Prostate gland (tissue), 2 donors: ENCODE data around the gene ERRFI1. TPM values are rescaled to one million over a fixed set of nuclear protein-coding genes. Genes with fewer than 3 reads are reported as not detected.

Source experiments
- DNase-seq: peaks from one replicate; pipeline ENCODE4 v3.0.0-alpha.2; 2019; ENCODE audit warnings: low spot score
- H3K27ac ChIP-seq, 2 donors: fragments of 200-600 bp; sonication (generic); 2 replicates each; pipeline ENCODE4 v1.5.1; 2017 to 2019
- H3K27me3 ChIP-seq: fragments of 200-600 bp; sonication (generic); replicated peaks from 2 replicates; pipeline ENCODE4 v1.5.1; 2019; ENCODE audit not compliant: insufficient read depth
- H3K36me3 ChIP-seq, 2 donors: fragments of 200-600 bp; sonication (generic); 1 replicate in 1 of 2; 2 replicates in 1 of 2; pipeline versions ENCODE4 v1.5.1 to v1.8.1; 2017 to 2019
- H3K4me1 ChIP-seq: fragments of 200-600 bp; sonication (generic); replicated peaks from 2 replicates; pipeline ENCODE4 v1.5.1; 2019
- H3K4me3 ChIP-seq, 2 donors: fragments of 200-600 bp; sonication (generic); 2 replicates each; pipeline ENCODE4 v1.5.1; 2017 to 2019
- H3K9me3 ChIP-seq: fragments of 200-600 bp; sonication (generic); 2 replicates; pipeline ENCODE4 v1.5.1; 2017
- POLR2A ChIP-seq: fragments of 450-650 bp; IDR thresholded peaks from one replicate; pipeline ENCODE4 v1.6.1; 2016; ENCODE audit warnings: antibody characterized with exemption, mild to moderate bottlenecking
- POLR2AphosphoS5 ChIP-seq: sonication (generic); formaldehyde crosslinking; IDR thresholded peaks from one replicate; pipeline ENCODE4 v1.6.1; 2017; ENCODE audit warnings: antibody characterized with exemption
- WGBS: methylation state at CpG from one replicate; pipeline ENCODE4 v1.1.5; 2018; 5-methylcytosine and 5-hydroxymethylcytosine counted together
- intact Hi-C: fragments of 100-400 bp; cut with DNase I; formaldehyde crosslinking; loops from one replicate; pipeline ENCODE4 v1.14.2; 2022
- total RNA-seq, 2 donors: library from RNA; depleted of rRNA; stranded (reverse); fragments of >200 nt; gene quantifications; one replicate each; pipeline ENCODE4 v1.1.0, GENCODE V29; 2016
- TF ChIP-seq, protein P1 (sequence below), 4 experiments: fragments of 200-600 bp in 2 of 4; fragments of 450-650 bp in 2 of 4; sonication (generic) in 2 of 4; IDR thresholded peaks; 1 replicate in 3 of 4; 2 replicates in 1 of 4; pipeline ENCODE4 v1.5.1; 2016 to 2019; ENCODE audit warnings: antibody characterized with exemption in 4 of 4, mild to moderate bottlenecking in 2 of 4, moderate library complexity in 2 of 4

The ERRFI1 gene
- total RNA-seq, 2 donors from 2014 or later, result 58.1 to 60.4 TPM

- intact Hi-C loops, result loop anchor here (5.0 kb wide), 3 partner anchors 46 to 206 kb away; no protein-coding TSS in a partner anchor
- Histone ChIP-seq H3K36me3 (no peaks in the 10 kb centered on the region), H3K27me3 (no peaks in the 10 kb centered on the region), H3K9me3 (no peaks in the 10 kb centered on the region), H3K4me1 (peaks cover 5% of the 10 kb centered on the region), H3K4me3 (no peak overlapping the region), H3K27ac (no peak overlapping the region)
- TF ChIP-seq POLR2A, result no peak
- TF ChIP-seq, protein P1, sequence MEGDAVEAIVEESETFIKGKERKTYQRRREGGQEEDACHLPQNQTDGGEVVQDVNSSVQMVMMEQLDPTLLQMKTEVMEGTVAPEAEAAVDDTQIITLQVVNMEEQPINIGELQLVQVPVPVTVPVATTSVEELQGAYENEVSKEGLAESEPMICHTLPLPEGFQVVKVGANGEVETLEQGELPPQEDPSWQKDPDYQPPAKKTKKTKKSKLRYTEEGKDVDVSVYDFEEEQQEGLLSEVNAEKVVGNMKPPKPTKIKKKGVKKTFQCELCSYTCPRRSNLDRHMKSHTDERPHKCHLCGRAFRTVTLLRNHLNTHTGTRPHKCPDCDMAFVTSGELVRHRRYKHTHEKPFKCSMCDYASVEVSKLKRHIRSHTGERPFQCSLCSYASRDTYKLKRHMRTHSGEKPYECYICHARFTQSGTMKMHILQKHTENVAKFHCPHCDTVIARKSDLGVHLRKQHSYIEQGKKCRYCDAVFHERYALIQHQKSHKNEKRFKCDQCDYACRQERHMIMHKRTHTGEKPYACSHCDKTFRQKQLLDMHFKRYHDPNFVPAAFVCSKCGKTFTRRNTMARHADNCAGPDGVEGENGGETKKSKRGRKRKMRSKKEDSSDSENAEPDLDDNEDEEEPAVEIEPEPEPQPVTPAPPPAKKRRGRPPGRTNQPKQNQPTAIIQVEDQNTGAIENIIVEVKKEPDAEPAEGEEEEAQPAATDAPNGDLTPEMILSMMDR (IDR thresholded peaks at IDR 0.05), result peak; percentile 63 to 94 (median 76)
- 80% methylated on average over 9 of the region's 9 CpGs for WGBS
- DNase-seq, result no peak
These were observed 5.2 kb upstream of the ERRFI1 start for GRCh38 chr1:8031176-8031785.

- 3% methylated on average over 1 of the region's 1 CpG for WGBS
- Histone ChIP-seq H3K4me3 (no peak overlapping the region), H3K27me3 (no peaks in the 10 kb centered on the region), H3K27ac (peak overlapping the region; percentile 81 to 94), H3K36me3 (no peaks in the 10 kb centered on the region), H3K9me3 (no peaks in the 10 kb centered on the region), H3K4me1 (peaks cover 5% of the 10 kb centered on the region)
- no peak for TF ChIP-seq POLR2A
- intact Hi-C loops, result loop anchor here (5.0 kb wide), 3 partner anchors 94 to 289 kb away; partner anchors contain the start of gene SLC45A1
- no peak for DNase-seq
These were observed 2.4 kb upstream of the ERRFI1 start for GRCh38 chr1:8028571-8028910.

DNA sequence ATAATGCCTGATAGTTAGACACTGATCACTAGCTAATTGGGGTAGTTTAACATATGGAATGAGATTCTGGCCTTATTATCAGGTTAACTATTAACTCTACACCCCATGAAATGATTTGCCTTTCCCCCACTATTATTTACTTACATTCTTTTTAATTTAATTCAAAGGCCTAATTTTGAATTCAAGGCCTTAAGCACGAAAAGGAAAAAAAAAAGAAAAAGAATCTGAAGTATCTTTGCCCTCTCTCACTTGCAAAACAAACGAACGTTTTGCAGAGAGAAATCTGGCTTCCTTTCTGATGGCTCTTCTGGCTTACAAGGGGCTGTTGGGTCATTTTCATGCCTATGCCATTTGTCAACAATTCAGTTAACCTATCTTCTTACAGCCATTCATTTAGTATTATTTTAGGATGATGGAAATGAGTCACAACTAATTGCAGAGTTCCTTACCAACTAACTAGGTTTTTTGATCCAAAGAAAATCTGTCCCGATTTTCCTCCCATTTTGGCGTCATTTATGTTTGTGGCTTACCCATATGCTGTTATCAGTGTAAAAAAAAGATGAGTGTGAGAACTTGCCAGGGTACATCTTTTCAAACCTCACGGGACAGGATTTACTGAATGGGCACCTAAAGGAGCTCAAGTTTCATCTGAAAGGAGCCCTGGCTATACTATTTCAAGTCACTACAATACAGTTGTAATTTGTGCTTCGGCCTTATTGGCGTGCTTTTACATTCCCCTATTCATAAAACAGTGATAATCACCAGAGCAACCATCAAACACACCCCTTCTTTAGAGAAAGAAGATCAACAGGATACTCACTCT, 1.9 kb upstream of the ERRFI1 start:
- Histone ChIP-seq H3K27me3 (no peaks in the 10 kb centered on the region), H3K9me3 (no peaks in the 10 kb centered on the region), H3K4me3 (no peak overlapping the region), H3K27ac (peak overlapping the region; percentile 81 to 94), H3K4me1 (peaks cover 5% of the 10 kb centered on the region), H3K36me3 (no peaks in the 10 kb centered on the region)
- TF ChIP-seq POLR2AphosphoS5, result peak; percentile 48
- no peak for TF ChIP-seq POLR2A
- no peak for DNase-seq
- WGBS, result 18% methylated on average over 8 of the region's 8 CpGs
- intact Hi-C loops, result loop anchor here (5.0 kb wide), 3 partner anchors 94 to 289 kb away; partner anchors contain the start of gene SLC45A1

DNA sequence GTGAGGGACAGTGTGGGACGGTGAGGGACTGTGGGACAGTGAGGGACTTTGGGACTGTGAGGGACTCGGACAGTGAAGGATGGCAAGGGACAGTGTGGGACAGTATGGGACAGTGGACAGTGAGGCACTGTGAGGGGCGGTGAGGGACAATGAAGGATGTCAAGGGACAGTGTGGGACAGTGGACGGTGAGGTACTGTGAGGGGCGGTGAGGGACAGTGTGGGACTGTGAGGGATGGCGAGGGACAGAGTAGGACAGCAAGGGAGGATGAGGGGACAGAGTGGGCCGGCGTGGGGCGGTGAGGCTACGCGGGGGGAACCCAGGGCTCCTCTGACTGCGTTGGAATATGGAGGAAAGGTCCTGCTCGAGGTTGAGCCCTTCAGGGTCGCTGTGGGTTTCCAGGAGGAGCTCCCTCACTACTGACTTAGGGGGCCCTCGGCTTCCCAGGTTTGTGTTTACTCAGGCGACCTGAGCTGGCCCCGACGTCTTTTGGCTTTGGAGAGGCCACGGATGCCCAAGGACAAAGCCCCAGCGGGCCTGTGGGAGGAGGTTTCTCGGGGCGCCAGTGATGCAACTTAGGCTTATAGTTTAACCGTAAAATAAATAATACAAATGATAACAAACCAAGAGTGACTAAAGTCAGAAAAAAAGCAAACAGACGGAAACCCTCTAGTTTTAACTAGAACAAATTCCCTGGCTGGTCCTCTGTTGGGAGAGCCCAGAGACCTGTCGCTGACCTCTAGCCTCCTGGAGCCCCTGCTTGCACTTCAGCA, 1.1 kb upstream of the ERRFI1 start:
- H3K4me3 ChIP-seq, result peak overlapping the region in 1 of 2 donors; percentile 88

GRCh38 chr1:8025671-8026144, 401 bp downstream of the ERRFI1 start:
- TF ChIP-seq POLR2AphosphoS5 (no peak), POLR2A (no peak)
- TF ChIP-seq, protein P1 (IDR thresholded peaks at IDR 0.05), result no peak
- Histone ChIP-seq H3K4me3 (peak overlapping the region; percentile 88 to 94), H3K27ac (peak overlapping the region; percentile 81 to 94), H3K27me3 (no peaks in the 10 kb centered on the region), H3K9me3 (no peaks in the 10 kb centered on the region), H3K4me1 (peaks cover 5% of the 10 kb centered on the region), H3K36me3 (no peaks in the 10 kb centered on the region)
- whole genome bisulfite sequencing, result under 1% methylated on average over 31 of the region's 69 CpGs
- no peak for DNase-seq
- intact Hi-C loops, result loop anchor here (5.0 kb wide), 3 partner anchors 97 to 292 kb away; partner anchors contain the start of gene SLC45A1

More for the DNA sequence above, 1.1 kb upstream of the ERRFI1 start:
- intact Hi-C loops, result loop anchor here (5.0 kb wide), 3 partner anchors 95 to 290 kb away; partner anchors contain the start of gene SLC45A1
- DNase-seq, result no peak
- H3K27me3 ChIP-seq, result no peaks in the 10 kb centered on the region
- TF ChIP-seq POLR2AphosphoS5 (no peak), POLR2A (no peak)
- TF ChIP-seq, protein P1 (IDR thresholded peaks at IDR 0.05), result no peak
- peak overlapping the region; percentile 81 to 94 for H3K27ac ChIP-seq
- H3K9me3 ChIP-seq, result no peaks in the 10 kb centered on the region
- H3K36me3 ChIP-seq, result no peaks in the 10 kb centered on the region
- WGBS, result 58% methylated on average over 25 of the region's 25 CpGs
- H3K4me1 ChIP-seq, result peaks cover 5% of the 10 kb centered on the region
